Measurements from ENCODE around the gene TBC1D8.

The TBC1D8 gene

GRCh38 chr2:101140237-101140636, 10.9 kb downstream of the TBC1D8 start:
- ATAC-seq (replicated peaks), result no peak
- Mint-ChIP-seq H3K27ac (no peak overlapping the region), H3K4me3 (no peak overlapping the region), H3K27me3 (peaks cover 74 to 75% of the 10 kb centered on the region in 2 donors), H3K36me3 (ENCODE audit: insufficient read depth) (no peaks in the 10 kb centered on the region), H3K4me1 (ENCODE audit: low read depth in 2 of 2) (peaks cover 0 to 1% of the 10 kb centered on the region in 2 donors), H3K9me3 (peaks cover 0 to 3% of the 10 kb centered on the region in 2 donors)
- no peak for DNase-seq

DNA sequence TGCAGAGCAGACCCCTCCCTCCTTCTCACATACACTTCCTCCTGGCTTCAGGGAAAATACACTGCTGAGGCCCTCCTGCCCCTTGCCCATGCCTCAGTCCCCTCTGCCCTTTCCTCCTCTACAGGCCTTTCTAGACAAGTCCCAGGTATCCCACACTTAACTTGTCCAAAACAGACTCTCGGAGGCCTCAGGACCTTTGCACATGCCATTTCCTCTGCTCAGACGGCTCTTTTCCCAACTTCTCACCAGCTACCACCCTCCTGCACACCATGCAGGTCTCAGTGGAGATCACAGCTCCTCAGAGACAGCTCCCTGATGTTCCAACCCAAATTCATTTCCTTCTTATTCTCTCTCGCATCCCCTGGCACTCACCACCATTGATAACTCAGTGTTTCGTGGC, 11.7 kb downstream of the TBC1D8 start:
- Mint-ChIP-seq H3K9me3 (peaks cover 0 to 3% of the 10 kb centered on the region in 2 donors), H3K27me3 (peaks cover 66 to 68% of the 10 kb centered on the region in 2 donors), H3K4me1 (ENCODE audit: low read depth in 2 of 2) (peaks cover 0 to 1% of the 10 kb centered on the region in 2 donors), H3K36me3 (ENCODE audit: insufficient read depth) (no peaks in the 10 kb centered on the region), H3K27ac (no peak overlapping the region), H3K4me3 (no peak overlapping the region)
- ATAC-seq (replicated peaks) (no peak), DNase-seq (no peak)

DNA sequence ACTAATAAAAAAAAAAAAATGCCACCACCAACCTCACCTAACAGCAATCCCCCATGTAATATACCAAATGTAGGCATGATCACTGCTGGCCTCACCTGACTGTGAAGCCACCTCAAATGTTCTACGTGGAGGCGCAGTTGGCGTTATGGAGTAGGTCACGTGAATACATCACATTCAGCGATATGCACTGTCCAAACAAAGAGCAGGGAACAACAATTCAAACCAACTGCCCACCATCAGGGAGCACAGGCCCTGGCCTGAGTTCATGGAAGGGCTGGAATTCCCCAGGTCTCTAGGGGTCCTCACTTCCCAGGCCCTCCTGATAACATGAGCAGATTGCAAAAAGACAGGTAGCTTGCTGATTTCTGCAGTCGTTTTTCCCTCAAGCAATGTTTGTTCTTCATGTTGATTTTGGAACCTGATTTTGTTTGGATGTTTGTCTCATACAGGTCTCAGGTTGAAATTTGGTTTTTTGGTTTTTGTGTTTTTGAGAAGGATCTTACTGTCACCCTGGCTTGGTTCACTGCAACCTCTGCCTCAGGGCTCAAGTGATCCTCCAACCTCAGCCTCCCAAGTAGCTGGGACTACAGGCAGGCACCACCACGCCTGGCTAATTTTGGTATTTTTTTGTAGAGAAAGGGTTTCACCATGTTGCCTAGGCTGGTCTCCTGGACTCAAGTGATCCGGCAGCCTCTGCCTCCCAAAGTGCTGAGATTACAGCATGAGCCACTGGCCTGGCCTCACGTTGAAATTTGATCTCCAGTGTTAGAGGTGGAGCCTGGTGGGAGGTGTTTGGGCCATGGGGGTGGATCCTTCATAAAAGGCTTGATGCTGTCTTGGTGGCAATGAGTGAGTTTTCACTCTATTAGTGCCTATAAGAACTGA, 15.5 kb downstream of the TBC1D8 start:
- ATAC-seq (replicated peaks) (no peak), DNase-seq (no peak)
- Mint-ChIP-seq H3K9me3 (peaks cover 0 to 3% of the 10 kb centered on the region in 2 donors), H3K27ac (no peak overlapping the region), H3K36me3 (ENCODE audit: insufficient read depth) (no peaks in the 10 kb centered on the region), H3K27me3 (peaks cover 29 to 30% of the 10 kb centered on the region in 2 donors), H3K4me1 (ENCODE audit: low read depth in 2 of 2) (peaks cover 0 to 2% of the 10 kb centered on the region in 2 donors), H3K4me3 (no peak overlapping the region)

DNA sequence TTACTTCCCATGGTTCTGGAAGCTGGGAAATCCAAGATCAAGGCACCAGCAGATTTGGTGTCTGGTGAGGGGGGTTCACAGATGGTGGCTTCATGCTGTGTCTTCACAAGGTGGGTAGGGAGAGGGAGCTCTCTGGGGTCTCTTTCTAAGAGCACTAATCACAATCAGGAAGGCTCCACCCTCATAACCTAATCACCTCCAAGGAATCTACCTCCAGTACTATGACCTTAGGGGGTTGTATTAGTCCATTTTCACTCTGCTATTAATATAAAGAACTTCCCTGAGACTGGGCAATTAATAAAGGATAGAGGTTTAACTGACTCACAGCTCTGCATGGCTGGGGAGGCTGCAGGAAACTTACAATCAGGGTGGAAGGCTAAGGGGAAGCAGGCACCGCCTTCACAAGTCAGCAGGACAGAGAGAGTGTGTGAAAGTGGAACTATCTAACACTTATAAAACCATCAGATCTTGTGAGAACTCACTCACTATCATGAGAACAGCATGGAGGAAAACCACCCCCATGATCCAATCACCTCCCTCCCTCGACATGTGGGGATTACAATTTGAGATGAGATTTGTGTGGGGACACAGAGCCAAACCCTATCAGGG, 17.6 kb downstream of the TBC1D8 start:
- H3K4me1 Mint-ChIP-seq (ENCODE audit: low read depth in 2 of 2), result peaks cover 0 to 2% of the 10 kb centered on the region in 2 donors
- no peaks in the 10 kb centered on the region for H3K9me3 Mint-ChIP-seq
- peaks cover 9 to 15% of the 10 kb centered on the region in 2 donors for H3K27me3 Mint-ChIP-seq
- DNase-seq (no peak), ATAC-seq (replicated peaks) (peak; percentile 56)
- peak overlapping the region; percentile 7 to 53 for H3K27ac Mint-ChIP-seq
- H3K36me3 Mint-ChIP-seq (ENCODE audit: insufficient read depth), result no peaks in the 10 kb centered on the region
- H3K4me3 Mint-ChIP-seq, result no peak overlapping the region

DNA sequence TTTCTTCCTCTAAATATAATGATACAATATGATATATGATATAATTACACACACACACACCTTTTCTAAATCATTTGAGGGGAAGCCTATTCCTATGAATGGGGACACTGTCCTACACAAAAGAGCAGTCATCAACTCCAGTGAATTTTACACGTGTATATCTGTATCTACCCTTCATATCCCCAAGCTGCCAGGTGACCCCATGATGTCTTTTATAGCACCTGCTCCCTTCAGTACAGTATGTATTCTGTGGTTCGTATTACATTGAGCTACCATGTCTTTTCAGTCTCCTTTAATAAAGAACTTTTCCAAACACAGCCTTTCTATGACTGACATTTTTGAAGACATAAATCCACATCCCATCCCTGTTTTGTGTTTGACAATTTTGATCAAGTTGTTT, 19.0 kb downstream of the TBC1D8 start:
- no peak for DNase-seq
- Mint-ChIP-seq H3K27ac (no peak overlapping the region), H3K27me3 (peaks cover 0 to 15% of the 10 kb centered on the region in 2 donors), H3K9me3 (no peaks in the 10 kb centered on the region), H3K36me3 (ENCODE audit: insufficient read depth) (peaks cover 3% of the 10 kb centered on the region), H3K4me1 (ENCODE audit: low read depth in 2 of 2) (peaks cover 0 to 6% of the 10 kb centered on the region in 2 donors), H3K4me3 (no peak overlapping the region)
- no peak for ATAC-seq (replicated peaks)

DNA sequence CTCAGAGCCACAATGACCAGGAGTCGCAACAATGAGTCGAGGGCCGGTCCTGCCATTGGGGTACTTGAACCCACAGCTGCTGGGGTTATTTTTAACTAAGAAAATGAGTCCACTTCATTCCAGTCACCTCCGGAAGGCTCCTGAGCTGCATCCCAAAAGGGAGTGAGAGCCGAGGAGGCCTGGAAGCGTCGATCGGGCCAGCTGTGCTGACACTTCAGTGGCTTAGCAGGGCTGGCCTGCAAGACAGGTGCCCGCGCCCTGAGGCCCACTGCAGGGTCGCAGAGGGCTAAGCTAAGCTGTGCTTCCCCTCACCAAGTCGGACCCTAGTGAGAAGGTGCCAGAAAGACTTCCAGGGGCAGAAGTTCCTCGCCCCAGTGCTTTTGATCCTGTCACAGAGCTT, 21.1 kb downstream of the TBC1D8 start:
- Mint-ChIP-seq H3K27me3 (peaks cover 11 to 21% of the 10 kb centered on the region in 2 donors), H3K4me3 (no peak overlapping the region), H3K36me3 (ENCODE audit: insufficient read depth) (peaks cover 3% of the 10 kb centered on the region), H3K9me3 (no peaks in the 10 kb centered on the region), H3K4me1 (ENCODE audit: low read depth in 2 of 2) (peaks cover 9 to 15% of the 10 kb centered on the region in 2 donors), H3K27ac (no peak overlapping the region)
- DNase-seq (no peak), ATAC-seq (replicated peaks) (no peak)

DNA sequence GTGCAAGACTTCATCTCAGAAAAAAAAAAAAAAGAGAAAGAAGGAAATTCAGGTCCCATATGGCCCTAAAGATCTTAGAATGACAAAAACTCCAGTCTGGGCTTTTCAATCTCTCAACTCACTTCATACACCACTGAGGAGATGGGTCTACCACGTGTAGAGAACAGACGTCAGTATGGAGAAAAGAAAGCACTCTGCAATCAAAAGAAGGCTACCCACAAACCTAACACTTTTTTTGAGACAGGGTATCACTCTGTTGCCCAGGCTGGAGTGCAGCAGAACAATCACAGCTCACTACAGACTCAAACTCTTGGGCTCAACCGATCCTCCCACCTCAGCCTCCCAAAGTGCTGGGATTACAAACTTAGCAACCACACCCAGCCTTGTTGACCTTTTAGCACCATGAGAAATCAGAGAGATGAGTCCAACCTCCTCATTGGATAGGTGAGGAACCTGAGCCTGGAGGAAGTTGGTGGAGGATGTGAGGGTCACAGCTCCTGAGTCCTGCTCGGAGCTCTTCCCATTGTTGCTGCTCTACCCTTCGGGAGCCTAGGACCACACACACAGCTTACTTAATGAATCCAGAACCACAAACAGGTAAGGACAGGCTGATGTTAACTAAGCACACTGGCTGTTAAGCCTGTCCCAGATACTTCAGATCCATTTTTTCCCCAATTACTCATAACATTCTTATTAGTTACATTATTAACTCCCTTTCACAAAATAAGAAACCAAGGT, 23.7 kb downstream of the TBC1D8 start:
- Mint-ChIP-seq H3K4me1 (ENCODE audit: low read depth in 2 of 2) (peaks cover 9 to 14% of the 10 kb centered on the region in 2 donors), H3K4me3 (no peak overlapping the region), H3K36me3 (ENCODE audit: insufficient read depth) (peaks cover 3% of the 10 kb centered on the region), H3K9me3 (no peaks in the 10 kb centered on the region), H3K27ac (no peak overlapping the region), H3K27me3 (peaks cover 26 to 32% of the 10 kb centered on the region in 2 donors)
- ATAC-seq (replicated peaks), result peak; percentile 91
- no peak for DNase-seq

DNA sequence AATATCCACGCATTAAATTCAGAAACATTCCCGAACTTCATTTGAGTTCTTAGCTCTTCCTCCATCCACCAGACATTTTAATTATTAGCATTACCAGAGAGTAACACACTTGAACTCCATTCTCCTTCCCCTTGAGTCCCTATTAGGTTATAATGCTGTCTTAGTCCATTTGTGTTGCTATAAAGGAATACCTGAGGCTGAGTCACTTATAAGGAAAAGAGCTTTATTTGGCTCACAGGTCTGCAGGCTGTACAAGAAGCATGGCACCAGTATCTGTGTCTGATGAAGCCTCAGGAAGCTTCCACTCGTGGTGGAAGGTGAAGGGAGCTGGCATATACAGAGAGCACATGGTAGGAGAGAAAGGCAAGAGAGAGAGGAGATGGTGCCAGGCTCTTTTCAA, 25.4 kb downstream of the TBC1D8 start:
- Mint-ChIP-seq H3K27me3 (peaks cover 26 to 32% of the 10 kb centered on the region in 2 donors), H3K9me3 (no peaks in the 10 kb centered on the region), H3K4me1 (ENCODE audit: low read depth in 2 of 2) (peaks cover 9 to 14% of the 10 kb centered on the region in 2 donors), H3K27ac (no peak overlapping the region), H3K4me3 (no peak overlapping the region), H3K36me3 (ENCODE audit: insufficient read depth) (peaks cover 3% of the 10 kb centered on the region)
- DNase-seq (no peak), ATAC-seq (replicated peaks) (no peak)

DNA sequence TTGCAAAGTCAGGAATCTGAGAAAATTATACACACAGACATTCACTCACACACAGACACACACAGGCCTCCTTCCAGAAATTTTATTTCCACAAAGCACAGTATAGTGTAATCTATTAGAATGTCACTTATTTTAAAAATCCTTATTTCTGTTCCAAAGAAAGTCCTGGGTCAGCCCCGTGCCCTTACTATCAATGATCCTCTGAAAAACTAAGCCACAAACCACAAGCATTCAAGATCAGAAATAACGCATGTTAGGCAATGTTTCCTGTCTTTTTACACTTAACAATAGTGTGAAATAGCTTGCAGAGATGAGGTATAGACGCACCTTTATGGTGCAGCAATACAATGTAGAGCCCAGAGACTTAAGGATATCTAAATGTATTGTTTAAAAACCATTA, 25.8 kb downstream of the TBC1D8 start:
- peaks cover 26 to 37% of the 10 kb centered on the region in 2 donors for H3K27me3 Mint-ChIP-seq
- peak; percentile 64 for ATAC-seq (replicated peaks)

DNA sequence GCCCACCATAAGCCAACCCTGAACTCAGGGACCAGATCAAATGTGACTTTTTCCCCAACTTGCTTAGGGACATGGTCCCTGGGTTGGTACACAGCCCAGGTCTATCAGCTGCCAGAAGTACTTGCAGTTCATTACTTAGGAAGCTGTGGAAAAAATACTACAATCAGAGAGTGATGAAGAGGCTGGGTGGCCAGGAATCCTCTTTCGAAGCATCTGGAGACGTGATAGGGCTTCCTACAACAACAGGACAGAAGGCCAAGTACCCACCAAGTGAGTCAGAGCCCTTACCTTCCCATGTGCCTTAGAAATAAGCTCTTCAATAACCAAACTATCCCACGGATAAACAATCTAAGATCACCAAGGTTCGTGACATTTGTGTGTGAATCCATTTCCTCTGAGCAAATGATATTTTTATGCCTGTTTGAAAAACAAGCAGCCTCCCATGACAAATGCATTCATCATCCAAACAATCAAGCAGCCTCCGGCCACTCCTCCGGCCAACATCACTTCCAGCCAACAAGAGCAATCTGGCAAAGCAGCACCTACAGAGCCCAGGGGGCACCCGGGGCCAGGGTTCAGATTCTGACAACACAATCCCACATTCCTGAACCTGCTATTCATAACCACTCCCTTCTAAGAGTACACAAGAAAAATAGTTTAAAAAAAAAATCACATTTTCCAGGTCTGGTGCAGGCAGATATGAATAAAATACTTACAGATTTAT, 26.4 kb downstream of the TBC1D8 start:
- DNase-seq (no peak), ATAC-seq (replicated peaks) (no peak)
- Mint-ChIP-seq H3K4me1 (ENCODE audit: low read depth in 2 of 2) (peaks cover 9 to 14% of the 10 kb centered on the region in 2 donors), H3K27ac (peak overlapping the region in 1 of 2 donors; percentile 34), H3K4me3 (no peak overlapping the region), H3K9me3 (no peaks in the 10 kb centered on the region), H3K36me3 (ENCODE audit: insufficient read depth) (peaks cover 3% of the 10 kb centered on the region), H3K27me3 (peaks cover 32 to 42% of the 10 kb centered on the region in 2 donors)

More for the DNA sequence above, 25.8 kb downstream of the TBC1D8 start:
- no peak for DNase-seq
- Mint-ChIP-seq H3K4me3 (no peak overlapping the region), H3K4me1 (ENCODE audit: low read depth in 2 of 2) (peaks cover 9 to 14% of the 10 kb centered on the region in 2 donors), H3K27ac (peak overlapping the region in 1 of 2 donors; percentile 34), H3K36me3 (ENCODE audit: insufficient read depth) (peaks cover 3% of the 10 kb centered on the region), H3K9me3 (no peaks in the 10 kb centered on the region)

- H3K4me1 Mint-ChIP-seq (ENCODE audit: low read depth in 2 of 2), result peaks cover 9 to 14% of the 10 kb centered on the region in 2 donors
- H3K27me3 Mint-ChIP-seq, result peaks cover 41 to 51% of the 10 kb centered on the region in 2 donors
- no peak for DNase-seq
- no peak overlapping the region for H3K27ac Mint-ChIP-seq
- H3K4me3 Mint-ChIP-seq, result no peak overlapping the region
- no peak for ATAC-seq (replicated peaks)
- no peaks in the 10 kb centered on the region for H3K9me3 Mint-ChIP-seq
- H3K36me3 Mint-ChIP-seq (ENCODE audit: insufficient read depth), result peaks cover 3% of the 10 kb centered on the region
Measured at GRCh38 chr2:101123795-101124471, 27.2 kb downstream of the TBC1D8 start.

- H3K27ac Mint-ChIP-seq, result no peak overlapping the region
- H3K4me3 Mint-ChIP-seq, result no peak overlapping the region
- H3K27me3 Mint-ChIP-seq, result peaks cover 29 to 51% of the 10 kb centered on the region in 2 donors
- no peaks in the 10 kb centered on the region for H3K36me3 Mint-ChIP-seq (ENCODE audit: insufficient read depth)
- H3K4me1 Mint-ChIP-seq (ENCODE audit: low read depth in 2 of 2), result peaks cover 9 to 10% of the 10 kb centered on the region in 2 donors
- H3K9me3 Mint-ChIP-seq, result no peaks in the 10 kb centered on the region
- no peak for DNase-seq
- no peak for ATAC-seq (replicated peaks)
Measured at GRCh38 chr2:101121174-101121573, 30.0 kb downstream of the TBC1D8 start.
